ENCODE results near the gene HOXA5.

The HOXA5 gene

DNA sequence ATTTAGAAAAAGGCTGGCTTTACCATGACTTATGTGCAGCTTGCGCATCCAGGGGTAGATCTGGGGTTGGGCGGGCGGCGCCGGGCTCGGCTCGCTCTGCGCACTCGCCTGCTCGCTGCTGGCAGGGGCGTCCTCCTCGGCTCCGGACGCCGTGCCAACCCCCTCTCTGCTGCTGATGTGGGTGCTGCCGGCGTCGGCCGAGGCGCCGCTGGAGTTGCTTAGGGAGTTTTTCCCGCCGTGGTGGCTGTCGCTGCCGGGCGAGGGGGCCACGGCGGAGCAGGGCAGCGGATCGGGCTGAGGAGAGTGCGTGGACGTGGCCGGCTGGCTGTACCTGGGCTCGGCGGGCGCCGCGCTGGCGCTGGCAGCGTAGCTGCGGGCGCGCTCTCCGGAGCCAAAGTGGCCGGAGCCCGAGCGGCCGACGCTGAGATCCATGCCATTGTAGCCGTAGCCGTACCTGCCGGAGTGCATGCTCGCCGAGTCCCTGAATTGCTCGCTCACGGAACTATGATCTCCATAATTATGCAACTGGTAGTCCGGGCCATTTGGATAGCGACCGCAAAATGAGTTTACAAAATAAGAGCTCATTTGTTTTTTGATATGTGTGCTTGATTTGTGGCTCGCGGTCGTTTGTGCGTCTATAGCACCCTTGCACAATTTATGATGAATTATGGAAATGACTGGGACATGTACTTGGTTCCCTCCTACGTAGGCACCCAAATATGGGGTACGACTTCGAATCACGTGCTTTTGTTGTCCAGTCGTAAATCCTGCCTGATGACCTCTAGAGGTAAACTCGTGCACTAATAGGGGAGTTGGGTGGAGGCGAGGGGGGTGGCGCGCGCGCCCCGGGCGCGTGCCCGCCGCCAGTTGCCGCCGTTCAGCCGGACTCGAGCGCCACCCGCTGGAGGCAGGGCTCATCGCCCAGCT lies at the start of gene HOXA5:
Gene HOXA5, minus strand, starts transcription at position 659 of the 927 bp plus-strand sequence. Its CDS starts 74 bp downstream, at position 585.
- peak; percentile 81 for DNase-seq

DNA sequence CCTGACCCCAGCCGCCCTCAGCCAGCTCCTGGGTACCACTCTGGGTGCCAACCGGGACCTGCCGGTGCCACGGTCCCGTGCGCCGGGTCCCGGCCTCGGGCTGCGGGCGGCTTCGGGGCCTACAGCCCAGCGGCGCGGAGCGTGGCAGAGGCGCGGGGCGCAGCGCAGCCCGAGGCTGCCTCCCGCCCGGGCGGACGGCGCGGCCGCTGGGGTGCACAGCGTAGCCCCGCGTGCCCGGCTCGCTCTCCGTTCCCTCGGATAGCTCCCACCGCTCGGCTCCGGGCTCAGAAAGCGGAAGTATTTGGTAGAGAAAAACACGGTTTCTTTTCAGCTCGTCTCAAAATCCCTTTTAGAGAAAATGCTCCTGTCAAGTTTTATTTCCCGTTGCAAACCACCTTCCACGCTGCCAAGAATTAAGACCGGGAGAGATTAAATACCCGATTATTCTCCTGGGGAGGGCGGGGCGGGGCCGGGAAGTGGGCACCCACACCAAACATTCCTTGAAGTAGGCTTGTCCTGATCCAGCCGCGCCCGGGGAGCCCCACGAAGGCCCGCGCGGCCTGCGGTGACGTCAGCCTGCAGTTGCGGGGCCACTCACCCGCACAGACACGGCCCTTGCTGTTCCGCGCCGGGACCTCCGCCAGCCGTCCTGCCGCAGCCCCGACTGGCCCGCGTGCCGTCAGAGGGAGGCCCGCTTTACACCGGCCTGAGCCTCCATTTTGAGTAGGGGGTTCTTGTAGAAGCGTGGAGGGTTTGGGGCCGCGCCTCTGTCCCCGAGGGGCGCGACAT lies 49.3 kb upstream of the HOXA5 start:
- no peak for DNase-seq

DNA sequence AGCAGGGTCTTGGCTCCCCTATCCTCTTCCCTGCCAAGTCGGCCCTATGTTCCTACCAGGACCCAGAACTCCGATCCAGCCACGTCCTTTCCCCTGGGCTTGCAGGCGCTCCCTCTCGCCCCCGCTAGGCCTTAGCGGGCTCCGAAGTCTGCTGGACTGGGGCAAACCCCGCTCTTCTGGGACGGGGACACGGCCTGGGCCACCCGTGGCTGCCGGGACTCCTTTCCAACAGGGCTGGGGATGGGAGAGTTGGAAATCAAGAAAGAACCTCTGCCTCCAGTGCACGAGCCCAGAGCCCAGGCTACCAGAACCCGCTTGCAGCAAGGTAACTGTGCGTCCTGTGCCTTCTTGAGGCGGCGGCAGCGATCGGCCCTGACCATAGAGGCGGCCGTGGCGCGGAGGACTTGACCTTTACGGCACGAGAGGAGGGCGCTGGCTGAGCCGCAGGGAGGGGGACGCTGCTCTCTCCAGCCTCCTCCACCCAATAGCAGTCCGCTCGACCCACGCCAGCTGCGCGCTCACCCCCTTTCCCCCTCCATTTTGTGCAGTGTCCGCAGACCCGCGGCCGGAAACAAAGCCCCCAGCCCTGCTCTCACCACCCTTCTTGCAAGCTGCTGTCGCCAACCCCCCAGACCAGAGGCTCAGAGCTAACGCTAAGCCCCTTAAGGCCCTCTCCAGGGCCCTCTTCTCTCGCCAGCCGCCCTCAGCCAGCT lies 48.5 kb upstream of the HOXA5 start:
- no peak for DNase-seq

DNA sequence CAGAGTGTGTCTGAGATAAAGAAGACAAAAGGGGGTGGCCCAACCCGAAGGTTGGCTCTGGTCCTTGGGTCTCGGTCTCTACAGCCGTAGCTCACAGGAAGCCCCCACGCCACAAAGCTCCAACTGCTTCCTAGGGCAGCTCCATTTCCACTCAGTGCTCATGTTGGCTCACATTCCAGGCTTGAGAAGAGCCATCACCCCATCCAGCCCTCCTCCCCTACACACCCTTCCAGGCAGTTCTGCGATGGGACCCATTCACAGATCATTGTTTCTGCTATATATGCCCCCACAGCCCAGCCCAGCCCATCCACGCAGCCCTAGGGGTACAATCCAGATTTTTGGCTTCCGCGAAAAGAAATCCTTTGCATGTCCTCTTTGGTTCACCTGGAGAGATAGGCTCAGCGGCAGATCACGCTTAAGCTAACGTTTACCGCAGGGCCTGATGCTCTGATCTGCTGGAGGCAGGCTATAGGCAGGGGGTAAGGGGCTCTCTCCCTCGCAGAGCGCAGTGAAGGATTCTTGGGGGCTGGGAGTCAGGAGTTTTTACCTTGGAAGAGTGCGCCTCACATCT lies 47.8 kb upstream of the HOXA5 start:
- DNase-seq: no peak

DNA sequence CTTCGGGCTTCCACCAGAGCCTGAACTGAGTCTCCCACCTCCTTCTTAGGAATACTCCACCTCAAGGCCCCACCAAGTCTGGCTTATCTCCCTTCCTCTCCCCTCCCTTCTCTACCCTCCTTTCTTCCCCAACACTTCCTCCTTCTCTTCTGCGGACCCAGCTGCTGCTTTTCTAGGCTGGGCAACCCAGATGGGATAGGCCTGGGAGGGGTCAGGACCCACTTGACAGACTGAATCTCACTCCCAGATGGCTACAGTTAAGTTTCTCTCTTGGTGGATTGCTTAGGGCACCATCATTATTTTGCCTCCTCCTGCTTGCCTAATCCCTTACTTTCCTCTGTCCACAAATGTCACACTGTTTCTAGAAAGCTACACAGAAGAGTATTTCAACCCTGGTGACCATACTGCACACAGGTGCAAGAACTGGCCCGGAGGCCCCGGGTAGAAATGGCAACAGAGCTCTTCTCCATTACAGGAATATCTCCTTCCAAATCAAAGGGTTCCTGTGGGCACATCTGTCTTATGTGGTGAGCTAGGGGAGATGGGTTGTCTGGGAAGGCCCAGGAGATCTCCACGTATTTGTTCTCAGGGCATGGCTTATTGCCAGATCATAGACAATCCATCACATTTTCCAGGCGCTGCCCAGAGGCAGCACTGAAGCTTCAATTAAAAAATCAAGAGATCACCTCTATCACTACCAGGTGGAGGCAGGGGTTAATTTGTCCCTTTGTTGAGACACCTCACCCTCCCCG lies 46.7 kb upstream of the HOXA5 start:
- no peak for DNase-seq

DNA sequence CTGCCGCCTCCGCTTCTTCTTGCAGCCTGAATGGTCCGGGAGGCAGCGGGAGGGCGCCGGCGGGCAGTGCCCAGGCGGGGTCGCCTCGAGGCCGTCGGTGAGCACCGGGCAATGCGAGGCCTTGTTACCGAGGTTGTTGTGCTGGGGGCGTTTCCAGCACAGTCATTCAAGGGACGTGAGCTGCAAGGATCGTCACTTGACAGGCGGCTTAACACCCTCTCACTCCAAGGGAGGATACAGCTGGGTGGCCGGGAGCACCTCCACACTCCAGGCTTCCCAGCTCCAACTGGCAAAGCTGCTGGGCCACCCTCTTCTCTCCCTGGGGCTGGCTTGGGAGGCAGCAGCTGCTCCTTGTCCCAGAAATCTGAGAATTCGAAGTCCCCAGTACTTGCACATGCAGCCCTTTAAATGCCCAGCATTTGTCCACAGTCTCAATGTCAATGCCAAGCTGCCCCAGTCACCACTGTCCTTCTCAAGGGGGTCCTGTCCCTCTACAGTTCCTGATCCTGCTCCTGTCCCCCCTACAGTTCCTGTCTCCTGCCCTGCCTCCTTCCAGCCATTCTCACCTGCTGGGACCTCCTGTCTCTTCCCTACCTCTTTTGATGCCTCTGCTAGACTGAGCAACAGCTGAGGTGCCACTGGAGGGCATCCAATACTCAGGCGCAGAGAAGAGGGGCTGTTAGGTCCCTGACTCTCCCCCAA lies 46.0 kb upstream of the HOXA5 start:
- DNase-seq: no peak

DNA sequence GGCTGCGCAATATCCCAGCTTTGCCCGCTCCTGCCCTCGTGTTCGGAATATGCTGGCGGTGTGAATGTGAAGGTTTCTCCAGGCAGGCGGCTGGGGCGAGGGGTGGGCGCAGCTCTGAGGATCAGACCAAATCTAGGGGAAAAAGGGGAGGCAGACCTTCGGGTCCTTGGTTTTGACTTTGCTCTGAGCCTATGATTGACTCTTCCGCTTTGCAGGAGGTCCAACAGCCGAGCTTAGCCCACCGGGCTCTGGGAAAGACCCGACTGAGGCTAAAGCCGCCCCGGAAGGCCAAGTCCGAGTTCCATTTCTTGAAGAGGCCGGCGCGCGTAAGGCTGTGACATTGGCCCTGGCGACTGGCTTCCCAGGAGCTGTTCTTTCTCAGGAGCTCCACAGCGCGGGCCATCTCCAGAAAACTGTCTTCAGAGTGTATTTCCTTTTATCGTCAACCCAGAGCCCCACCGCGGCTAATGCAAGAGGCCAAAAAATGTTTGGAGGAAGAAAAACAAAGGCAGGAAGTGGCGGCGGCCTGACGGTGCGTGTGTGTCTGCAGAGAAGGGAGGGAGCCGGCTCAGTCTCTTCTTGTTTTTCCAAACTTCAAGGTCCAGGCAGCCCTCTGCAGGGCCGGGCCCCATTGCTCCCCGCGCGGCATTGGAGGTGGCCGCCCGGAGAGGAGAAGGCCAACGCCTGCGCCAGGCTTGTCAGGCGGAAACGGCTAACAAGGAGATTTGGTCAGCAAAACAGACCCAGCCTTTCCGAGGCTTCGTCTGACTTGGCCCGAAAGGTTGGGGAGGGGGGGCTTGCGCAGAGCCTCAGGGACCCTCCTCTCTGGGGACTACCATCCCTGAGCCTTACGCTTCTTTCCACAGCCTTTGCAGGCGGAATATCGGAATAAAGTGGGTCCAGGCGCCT lies 45.2 kb upstream of the HOXA5 start:
- DNase-seq: no peak

DNA sequence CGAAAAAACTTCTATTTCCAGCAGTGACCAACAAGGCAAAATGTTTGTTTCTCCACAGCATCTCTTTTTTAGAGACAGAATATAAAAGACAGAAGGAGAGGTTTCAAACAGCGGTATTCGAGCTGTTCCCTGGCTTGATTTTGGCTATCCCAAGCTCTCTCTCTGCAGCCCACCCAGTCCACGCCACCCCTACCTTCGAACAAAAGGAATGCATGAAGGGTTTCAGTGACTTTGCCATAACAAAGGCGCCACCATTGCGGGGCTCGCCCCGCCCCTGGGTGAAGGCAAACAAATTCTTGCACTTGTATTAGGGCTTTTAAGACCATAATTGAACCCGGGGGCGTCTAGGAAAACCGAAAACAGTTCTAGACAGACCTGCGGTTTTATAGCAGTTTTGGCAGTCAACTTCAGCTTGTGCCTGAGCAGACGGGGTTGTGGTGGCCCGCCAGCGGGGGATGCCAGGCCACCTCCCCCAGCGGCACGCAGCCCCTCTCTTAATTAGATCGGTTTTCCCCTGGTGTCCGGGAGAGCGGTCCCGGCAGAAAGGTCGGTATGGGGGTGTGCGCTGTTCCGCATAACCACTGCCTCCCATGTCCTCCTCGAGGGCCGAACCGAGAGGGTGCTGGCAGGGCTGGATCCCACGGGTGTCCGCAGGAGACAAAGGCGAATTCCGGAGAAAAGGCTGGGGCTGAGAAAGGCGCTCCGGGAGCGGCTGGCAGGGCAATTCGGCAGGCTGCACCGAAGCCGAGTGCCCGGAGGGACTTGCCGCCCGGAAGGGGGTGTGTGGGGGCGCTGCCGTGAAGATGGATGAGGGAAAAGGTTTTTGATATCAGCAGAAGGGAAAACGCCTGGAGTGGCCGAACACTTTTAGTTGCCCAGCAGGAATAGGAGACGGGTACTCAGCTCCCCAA lies 44.2 kb upstream of the HOXA5 start:
- DNase-seq: no peak

DNA sequence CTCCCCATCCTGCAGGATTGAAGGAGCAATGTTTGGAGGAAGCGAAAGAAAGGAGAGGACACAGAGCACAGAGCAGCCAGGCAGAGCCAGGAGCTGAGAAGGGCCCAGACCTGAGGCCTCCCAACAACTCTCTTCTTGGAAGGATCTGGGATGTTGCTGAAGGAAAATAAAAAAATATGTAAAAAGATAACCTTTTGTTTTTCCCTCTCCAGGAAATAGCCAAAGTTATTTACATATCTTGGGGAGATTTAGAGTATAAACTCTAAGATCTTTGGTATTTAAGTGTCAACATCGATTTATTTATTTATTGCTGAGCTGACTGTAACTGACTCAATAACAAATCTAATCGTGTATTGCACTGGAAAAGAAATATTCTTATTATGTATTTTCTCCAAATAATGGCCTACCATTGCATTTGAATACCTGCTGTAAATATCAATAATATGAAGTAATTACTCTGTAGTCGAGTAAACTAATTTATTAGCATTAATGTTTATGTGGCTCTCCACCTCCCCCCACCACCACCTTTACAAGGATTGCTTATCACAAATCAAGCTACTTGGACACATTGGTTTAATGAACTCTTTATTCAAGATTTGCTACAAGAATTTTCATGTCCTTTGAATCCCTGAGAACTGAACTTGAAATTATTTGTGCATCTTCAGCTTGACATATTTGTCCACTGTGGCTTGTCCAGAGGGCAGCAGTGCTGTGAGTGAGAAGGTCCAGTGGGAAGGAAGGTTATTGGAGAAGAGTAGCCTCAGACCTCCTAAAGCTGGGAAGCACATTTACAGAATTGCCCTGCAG lies 43.4 kb upstream of the HOXA5 start:
- no peak for DNase-seq

DNA sequence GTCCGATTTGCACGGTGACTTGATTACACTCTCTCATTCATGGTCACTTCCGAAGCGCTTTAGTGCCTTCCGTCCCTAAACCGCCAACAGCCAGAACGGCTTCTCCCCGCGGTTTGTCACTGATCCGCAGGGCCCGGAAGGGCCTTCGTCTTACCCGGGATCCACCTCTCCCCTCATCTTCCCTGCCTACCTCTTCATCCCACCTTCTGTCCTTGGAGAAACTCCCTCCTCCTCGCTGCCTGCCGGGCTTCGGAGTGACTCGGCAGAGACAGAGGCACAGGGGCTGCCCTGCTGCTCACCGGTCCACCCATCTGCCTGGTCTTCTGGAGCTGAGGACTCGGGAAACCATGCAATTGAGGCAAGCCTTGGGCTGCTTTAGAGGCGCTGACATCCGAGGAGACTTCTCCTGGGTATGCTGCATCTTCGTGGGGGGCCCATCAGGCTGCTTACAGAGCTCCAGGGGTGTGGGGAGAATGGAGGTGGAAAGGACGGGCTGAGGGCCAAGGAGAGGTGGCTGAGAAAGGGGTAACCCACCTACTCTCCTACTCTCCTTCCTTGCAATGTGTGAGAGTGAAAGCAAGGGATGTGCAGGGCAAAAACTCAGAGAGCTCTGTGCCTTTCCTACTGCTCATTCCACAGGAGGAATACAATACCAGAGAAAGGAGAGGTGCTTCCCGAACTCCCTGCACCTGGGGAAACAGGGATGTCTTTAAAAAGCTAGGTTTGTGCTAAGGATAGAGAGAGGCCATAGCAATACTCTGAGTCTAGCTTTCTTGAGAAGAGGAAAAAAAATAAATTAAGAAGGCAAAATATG lies 42.6 kb upstream of the HOXA5 start:
- no peak for DNase-seq

DNA sequence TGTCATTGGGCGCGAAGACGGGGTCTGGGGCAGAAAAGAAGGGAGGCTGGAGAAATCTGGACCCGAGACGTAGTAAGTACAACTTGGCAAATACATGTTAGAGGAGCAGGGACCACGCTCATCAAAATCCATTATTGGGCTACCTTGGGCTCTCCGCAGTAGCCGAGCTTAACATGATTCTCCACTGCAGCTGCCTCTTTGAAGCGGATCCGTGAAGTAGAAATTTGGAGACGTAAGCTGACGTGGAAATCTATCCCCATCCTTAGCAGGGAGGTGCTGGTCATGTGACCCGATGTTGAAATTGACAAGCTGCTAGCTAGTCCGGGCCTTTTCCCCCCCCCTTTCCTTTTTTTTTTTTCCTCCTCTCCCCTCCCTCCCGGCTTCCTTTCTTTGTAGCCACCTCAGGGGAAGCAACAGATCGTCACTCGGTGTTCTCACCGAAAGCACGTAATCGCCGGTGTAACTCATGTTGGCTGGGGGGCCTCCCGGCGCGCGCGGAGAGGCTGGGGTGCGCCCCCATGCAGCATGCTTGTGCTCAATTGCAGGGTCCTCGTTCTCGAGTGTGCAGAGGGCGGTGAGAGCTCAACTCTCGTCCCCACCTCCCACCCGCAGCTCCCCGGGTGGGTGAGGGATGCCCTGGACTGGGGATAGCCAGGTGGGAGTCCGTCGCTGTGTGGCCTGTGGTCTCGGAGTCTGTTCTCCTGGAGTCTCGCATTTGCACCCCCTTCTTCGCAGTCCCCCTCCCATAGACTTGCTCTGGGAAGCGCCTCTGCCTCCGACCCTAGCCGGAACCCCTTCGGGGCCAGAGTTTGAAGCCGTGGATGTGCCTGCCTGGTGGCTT lies 41.8 kb upstream of the HOXA5 start, which contains the start of gene HOXA11:
Gene HOXA11, minus strand, starts transcription at position 220 of the 841 bp plus-strand sequence. Its CDS starts 88 bp downstream, at position 132.
- DNase-seq: no peak

DNA sequence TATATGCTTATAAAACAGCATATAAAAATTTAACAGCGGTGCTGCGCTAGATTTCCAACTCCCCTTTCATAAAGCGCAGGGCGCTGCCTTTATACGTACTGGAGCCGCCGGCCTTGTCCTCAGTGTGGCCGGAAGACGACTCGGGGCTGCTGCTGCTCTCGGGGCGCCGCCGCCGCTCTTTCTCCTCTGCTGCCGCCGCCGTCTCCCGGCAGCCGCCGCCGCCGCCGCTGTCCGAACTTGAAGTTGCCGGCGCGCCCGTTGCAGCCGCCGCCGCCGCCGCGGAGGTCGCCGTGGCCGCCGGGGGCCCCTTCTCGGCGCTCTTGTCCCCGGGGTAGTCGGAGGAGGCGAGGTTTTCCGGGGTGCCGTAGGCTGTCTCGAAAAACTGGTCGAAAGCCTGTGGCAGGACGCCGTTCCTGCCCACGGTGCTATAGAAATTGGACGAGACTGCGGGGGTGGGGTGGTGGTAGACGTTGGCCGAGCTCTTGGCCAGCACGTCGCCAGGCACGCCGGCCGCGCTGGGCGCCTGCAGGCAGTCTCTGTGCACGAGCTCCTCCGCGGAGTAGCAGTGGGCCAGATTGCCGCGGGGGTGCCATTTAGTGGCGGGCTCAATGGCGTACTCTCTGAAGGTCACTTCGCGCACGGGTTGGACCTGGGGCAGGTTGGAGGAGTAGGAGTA lies 41.0 kb upstream of the HOXA5 start:
- DNase-seq: no peak

DNA sequence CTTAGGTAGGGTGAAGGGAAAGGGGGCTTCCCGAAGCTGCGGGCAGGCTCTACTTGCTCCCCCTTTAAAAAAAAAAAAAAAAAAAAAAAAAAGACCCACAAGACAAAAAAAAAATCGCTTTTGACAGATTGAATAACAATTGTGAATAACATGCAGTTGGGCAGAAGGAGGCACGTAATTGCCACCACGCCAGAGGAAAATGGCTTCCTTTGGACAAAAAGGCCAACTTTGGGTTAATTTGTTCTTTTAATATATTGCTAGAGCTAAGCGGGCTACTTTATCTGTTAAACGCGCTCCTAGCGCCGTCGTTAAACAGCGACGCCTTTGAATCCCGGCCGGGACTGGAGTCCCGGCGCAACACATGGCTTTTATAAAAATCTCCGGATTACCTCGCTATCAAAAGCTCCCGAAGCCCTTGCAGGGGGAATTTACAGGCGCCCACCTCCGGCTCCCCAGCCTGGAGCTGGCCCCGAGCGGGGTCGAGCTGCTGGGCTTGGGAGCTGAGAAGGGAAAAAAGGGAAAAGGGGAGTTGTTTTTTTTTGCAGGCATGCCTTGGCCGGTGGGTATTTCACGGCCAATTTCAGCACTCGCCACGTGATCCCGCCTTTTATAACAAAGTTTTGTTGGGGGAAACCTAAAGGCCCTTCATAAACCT lies 40.3 kb upstream of the HOXA5 start:
- DNase-seq: no peak

DNA sequence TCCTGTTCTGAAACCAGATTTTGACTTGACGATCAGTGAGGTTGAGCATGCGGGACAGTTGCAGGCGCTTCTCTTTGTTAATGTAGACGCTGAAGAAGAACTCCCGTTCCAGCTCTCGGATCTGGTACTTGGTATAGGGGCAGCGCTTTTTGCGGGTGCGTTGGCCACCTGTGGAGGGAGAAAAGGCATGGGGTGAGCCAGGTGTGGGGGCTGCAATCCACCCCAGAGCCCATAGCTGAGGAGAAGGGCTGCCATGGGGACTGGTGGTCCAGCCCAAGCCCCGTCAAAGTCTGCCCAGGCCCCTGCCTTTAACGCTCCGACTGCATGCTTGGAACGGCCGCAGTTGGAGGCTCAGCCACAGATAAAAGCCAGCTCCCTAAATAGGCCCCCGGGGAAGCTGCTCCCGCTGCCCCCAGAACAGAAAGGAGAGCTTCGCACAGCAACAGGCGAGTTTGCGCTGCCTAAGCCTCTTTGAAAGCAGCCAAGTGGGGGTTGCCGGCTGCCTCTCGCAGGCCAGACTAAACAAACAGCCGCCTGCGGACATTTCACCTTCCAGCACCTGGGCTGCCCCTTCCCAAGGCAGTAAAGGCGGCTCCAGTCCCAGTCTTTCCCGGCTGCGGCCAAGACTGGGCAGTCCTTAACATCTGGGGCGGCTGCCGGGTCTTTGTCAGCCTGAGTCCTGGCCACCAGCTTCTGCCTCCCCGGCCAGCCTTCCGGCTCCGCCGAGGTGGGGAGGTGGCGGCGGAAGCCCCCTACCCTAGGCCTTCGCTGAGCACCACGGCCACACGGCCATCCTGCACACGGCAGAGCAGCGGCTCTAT lies 39.6 kb upstream of the HOXA5 start:
- DNase-seq: peak; percentile 27

Measured in NCI-H748 treated with DMSO at 0.1 percent for 48 hours (cell line).